ENCODE measurements around the gene SERPINE2. TPM values are rescaled to one million over a fixed set of nuclear protein-coding genes. Genes with fewer than 3 reads are reported as not detected.

SERPINE2 gene
- total and polyA plus RNA-seq, 2 experiments from 2014 or later, result 18.3 to 44.3 TPM

- Histone ChIP-seq H3K9me3 (ENCODE audit: low read depth) (no peaks in the 10 kb centered on the region), H3K36me3 (no peaks in the 10 kb centered on the region), H3K4me1 (ENCODE audit: low read depth) (no peaks in the 10 kb centered on the region), H3K27ac (no peak overlapping the region), H3K4me3 (no peak overlapping the region), H3K27me3 (no peaks in the 10 kb centered on the region)
- TF ChIP-seq CTCF (IDR thresholded peaks at IDR 0.05; ENCODE audit: low read depth, low read length), result no peak
- no peak for DNase-seq (ENCODE audit: low read depth in 1 of 2, low spot score in 1 of 2)
These were observed 21.1 kb downstream of the SERPINE2 start for GRCh38 chr2:224017957-224018356.

- DNase-seq (ENCODE audit: low read depth in 1 of 2, low spot score in 1 of 2), result no peak
- H3K27ac ChIP-seq, result no peak overlapping the region
- TF ChIP-seq CTCF (IDR thresholded peaks at IDR 0.05; ENCODE audit: low read depth, low read length), result no peak
- no peaks in the 10 kb centered on the region for H3K4me1 ChIP-seq (ENCODE audit: low read depth)
- H3K9me3 ChIP-seq (ENCODE audit: low read depth), result no peaks in the 10 kb centered on the region
- no peak overlapping the region for H3K4me3 ChIP-seq
- H3K36me3 ChIP-seq, result no peaks in the 10 kb centered on the region
- H3K27me3 ChIP-seq, result no peaks in the 10 kb centered on the region
These were observed 22.1 kb downstream of the SERPINE2 start for GRCh38 chr2:224016963-224017362.

DNA sequence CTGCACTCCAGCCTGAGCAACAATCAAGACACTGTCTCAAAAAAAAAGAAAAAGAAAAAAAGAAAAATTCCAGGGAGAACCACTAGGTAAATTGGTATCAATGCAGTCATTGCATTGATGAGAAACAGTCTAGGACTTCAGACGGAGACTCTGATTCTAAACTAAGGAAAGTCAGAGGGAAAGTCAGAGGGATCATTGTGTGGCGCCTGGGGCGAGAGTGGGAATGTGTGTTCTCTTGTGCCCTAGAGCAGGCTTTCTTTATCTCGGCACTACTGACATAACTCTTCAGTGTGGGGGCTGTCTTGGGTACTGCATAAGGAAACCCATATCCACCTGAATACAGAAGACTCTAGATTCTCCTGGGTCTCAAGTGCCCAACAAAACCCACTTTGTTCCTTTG lies 24.8 kb downstream of the SERPINE2 start:
- H3K27ac ChIP-seq, result no peak overlapping the region
- H3K4me1 ChIP-seq (ENCODE audit: low read depth), result no peaks in the 10 kb centered on the region
- H3K27me3 ChIP-seq, result no peaks in the 10 kb centered on the region
- H3K9me3 ChIP-seq (ENCODE audit: low read depth), result no peaks in the 10 kb centered on the region
- no peak for TF ChIP-seq CTCF (IDR thresholded peaks at IDR 0.05; ENCODE audit: low read depth, low read length)
- no peak overlapping the region for H3K4me3 ChIP-seq
- DNase-seq (ENCODE audit: low read depth in 1 of 2, low spot score in 1 of 2), result no peak
- H3K36me3 ChIP-seq, result no peaks in the 10 kb centered on the region

GRCh38 chr2:224011837-224012236 lies 27.2 kb downstream of the SERPINE2 start:
- no peak for DNase-seq (ENCODE audit: low read depth in 1 of 2, low spot score in 1 of 2)
- H3K4me3 ChIP-seq, result no peak overlapping the region
- TF ChIP-seq CTCF (IDR thresholded peaks at IDR 0.05; ENCODE audit: low read depth, low read length), result no peak
- H3K27ac ChIP-seq, result no peak overlapping the region
- H3K27me3 ChIP-seq, result no peaks in the 10 kb centered on the region
- no peaks in the 10 kb centered on the region for H3K4me1 ChIP-seq (ENCODE audit: low read depth)
- H3K9me3 ChIP-seq (ENCODE audit: low read depth), result no peaks in the 10 kb centered on the region
- H3K36me3 ChIP-seq, result no peaks in the 10 kb centered on the region

DNA sequence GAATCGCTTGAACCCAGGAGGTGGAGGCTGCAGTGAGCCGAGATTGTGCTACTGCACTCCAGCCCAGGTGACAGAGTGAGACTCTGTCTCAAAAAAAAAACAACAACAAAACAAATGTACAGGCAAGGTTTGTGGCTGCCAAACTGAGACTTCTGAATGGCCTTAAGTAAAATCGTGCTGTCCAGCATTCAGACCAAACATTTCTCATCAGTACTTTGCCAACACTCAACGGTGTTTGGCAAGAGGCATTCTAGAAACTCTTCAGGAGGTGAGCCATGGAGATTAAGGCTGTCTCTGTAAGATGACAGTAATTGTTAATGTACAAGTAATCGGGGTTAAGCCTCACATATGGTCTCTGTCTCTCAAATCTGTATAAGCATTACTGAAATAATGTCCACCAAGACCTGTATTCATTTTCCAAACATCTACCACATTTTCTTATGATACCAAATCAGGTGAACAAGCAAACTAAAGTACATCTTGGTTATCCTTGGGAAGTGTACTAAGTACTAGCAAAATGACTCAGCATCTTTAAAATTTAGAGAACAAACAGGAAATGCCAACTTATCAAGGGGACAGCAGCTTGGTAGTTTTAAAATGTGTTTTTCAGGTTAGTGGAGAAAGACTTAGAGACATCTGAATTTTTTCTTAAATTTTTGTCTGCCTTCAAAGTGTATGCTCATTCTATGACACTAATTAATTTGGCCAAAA lies 29.3 kb downstream of the SERPINE2 start:
- Histone ChIP-seq H3K4me3 (no peak overlapping the region), H3K27ac (no peak overlapping the region), H3K4me1 (ENCODE audit: low read depth) (no peaks in the 10 kb centered on the region), H3K36me3 (no peaks in the 10 kb centered on the region), H3K27me3 (no peaks in the 10 kb centered on the region), H3K9me3 (ENCODE audit: low read depth) (no peaks in the 10 kb centered on the region)
- peak in 1 of 2 donors; percentile 43 for DNase-seq (ENCODE audit: low read depth in 1 of 2, low spot score in 1 of 2)
- no peak for TF ChIP-seq CTCF (IDR thresholded peaks at IDR 0.05; ENCODE audit: low read depth, low read length)
